Colon (tissue), 2 donors: Measurements from ENCODE around the gene EVL.

Experiments
- FAIRE-seq: peaks from 2 replicates; lab custom pipeline; 2012; peaks lifted over from hg19 to GRCh38; lab: Jason Lieb, UNC
- donor health status: control.
- donor health status: control.

The EVL gene

GRCh38 chr14:100085462-100085861 lies 20.2 kb downstream of the EVL start:
- FAIRE-seq, result no peak

GRCh38 chr14:100086361-100086760 lies 21.1 kb downstream of the EVL start:
- FAIRE-seq, result no peak

- no peak for FAIRE-seq
These were observed 23.0 kb downstream of the EVL start for GRCh38 chr14:100088226-100088625.

- FAIRE-seq, result no peak
These were observed 26.2 kb downstream of the EVL start for GRCh38 chr14:100091386-100091785.

GRCh38 chr14:100092832-100093231 lies 27.6 kb downstream of the EVL start:
- no peak for FAIRE-seq

GRCh38 chr14:100093319-100093718 lies 28.1 kb downstream of the EVL start:
- FAIRE-seq, result no peak

GRCh38 chr14:100096656-100097055 lies 31.4 kb downstream of the EVL start:
- no peak for FAIRE-seq

- FAIRE-seq, result no peak
These were observed 32.9 kb downstream of the EVL start for GRCh38 chr14:100098171-100098570.

GRCh38 chr14:100100032-100100703 lies 34.9 kb downstream of the EVL start:
- FAIRE-seq, result no peak

- no peak for FAIRE-seq
These were observed 37.0 kb downstream of the EVL start for GRCh38 chr14:100102156-100102785.

GRCh38 chr14:100103250-100104005 lies 38.2 kb downstream of the EVL start:
- no peak for FAIRE-seq

- no peak for FAIRE-seq
These were observed 38.8 kb downstream of the EVL start for GRCh38 chr14:100104006-100104352.

GRCh38 chr14:100104523-100105300 lies 39.5 kb downstream of the EVL start:
- FAIRE-seq, result no peak

- FAIRE-seq, result no peak
These were observed 40.3 kb downstream of the EVL start for GRCh38 chr14:100105357-100106169.

GRCh38 chr14:100106250-100107112 lies 41.3 kb downstream of the EVL start:
- FAIRE-seq, result no peak

GRCh38 chr14:100107236-100107635 lies 42.0 kb downstream of the EVL start:
- FAIRE-seq, result no peak

GRCh38 chr14:100108042-100108825 lies 43.0 kb downstream of the EVL start:
- no peak for FAIRE-seq

GRCh38 chr14:100108840-100109593 lies 43.8 kb downstream of the EVL start:
- no peak for FAIRE-seq

- no peak for FAIRE-seq
These were observed 44.4 kb downstream of the EVL start for GRCh38 chr14:100109594-100109955.
